Left lung (tissue), 10 donors: ENCODE data around the gene MADD. TPM values are rescaled to one million over a fixed set of nuclear protein-coding genes. Genes with fewer than 3 reads are reported as not detected.

Experiments used
- ATAC-seq: fragments of 200-7000 bp; cut with Tn5 transposase; one replicate; pipeline ENCODE4 v1.9.1; 2020; ENCODE audit warnings: moderate library complexity
- DNase-seq, 4 donors: peaks; one replicate each; pipeline ENCODE4 v3.0.0-alpha.2; 2013 to 2020
- H3K27ac ChIP-seq, 2 donors: fragments of 200-600 bp; sonication (generic) in 1 of 2; one replicate each; pipeline versions ENCODE4 v1.5.0 to v1.8.0; 2020 to 2021
- H3K27me3 ChIP-seq, 2 donors: fragments of 200-600 bp; sonication (generic) in 1 of 2; one replicate each; pipeline versions ENCODE4 v1.5.0 to v1.8.0; 2020 to 2021
- H3K36me3 ChIP-seq, 2 donors: fragments of 200-600 bp; sonication (generic) in 1 of 2; one replicate each; pipeline versions ENCODE4 v1.5.0 to v1.8.0; 2020 to 2021
- H3K4me1 ChIP-seq, 2 donors: fragments of 200-600 bp; one replicate each; pipeline ENCODE4 v1.8.0; 2021
- H3K4me3 ChIP-seq, 2 donors: fragments of 200-600 bp; sonication (generic) in 1 of 2; one replicate each; pipeline versions ENCODE4 v1.5.0 to v1.8.0; 2020 to 2021; ENCODE audit warnings: mild to moderate bottlenecking in 1 of 2
- H3K9me3 ChIP-seq, 2 donors: fragments of 200-600 bp; sonication (generic) in 1 of 2; one replicate each; pipeline versions ENCODE4 v1.5.0 to v1.8.0; 2020 to 2021
- intact Hi-C, 2 donors: fragments of 100-400 bp; cut with DNase I; formaldehyde crosslinking; loops; one replicate each; pipeline versions ENCODE4 v1.11.2 to v1.14.2; 2022
- polyA plus RNA-seq, 6 donors: library from polyadenylated mRNA; unstranded; fragments of 120-200 nt; gene quantifications; one replicate each; pipeline ENCODE4 v1.2.1, GENCODE V29; 2013; ENCODE audit not compliant: insufficient read length in 6 of 6
- total RNA-seq, 2 donors: library from RNA; stranded (reverse); fragmentation: NEBNext Ultra II Directional; extraction: Animal tissue kit (Norgen Biotek cat#: 25700); gene quantifications; one replicate each; pipeline ENCODE4 v1.2.1, GENCODE V29; 2021
- TF ChIP-seq, protein P1 (sequence below), 2 donors: fragments of 200-600 bp; sonication (generic) in 1 of 2; IDR thresholded peaks; one replicate each; pipeline versions ENCODE4 v1.5.0 to v1.8.0; 2021; ENCODE audit warnings: antibody characterized with exemption in 2 of 2
- donor health status: DM: no; HTN: yes; CAD: no.
- donor health status: DM: no; HTN: no; CAD: no.

Gene MADD
- total and polyA plus RNA-seq, 8 donors = 33.0 to 53.8 (median 51.9) TPM

- TF ChIP-seq, protein P1, sequence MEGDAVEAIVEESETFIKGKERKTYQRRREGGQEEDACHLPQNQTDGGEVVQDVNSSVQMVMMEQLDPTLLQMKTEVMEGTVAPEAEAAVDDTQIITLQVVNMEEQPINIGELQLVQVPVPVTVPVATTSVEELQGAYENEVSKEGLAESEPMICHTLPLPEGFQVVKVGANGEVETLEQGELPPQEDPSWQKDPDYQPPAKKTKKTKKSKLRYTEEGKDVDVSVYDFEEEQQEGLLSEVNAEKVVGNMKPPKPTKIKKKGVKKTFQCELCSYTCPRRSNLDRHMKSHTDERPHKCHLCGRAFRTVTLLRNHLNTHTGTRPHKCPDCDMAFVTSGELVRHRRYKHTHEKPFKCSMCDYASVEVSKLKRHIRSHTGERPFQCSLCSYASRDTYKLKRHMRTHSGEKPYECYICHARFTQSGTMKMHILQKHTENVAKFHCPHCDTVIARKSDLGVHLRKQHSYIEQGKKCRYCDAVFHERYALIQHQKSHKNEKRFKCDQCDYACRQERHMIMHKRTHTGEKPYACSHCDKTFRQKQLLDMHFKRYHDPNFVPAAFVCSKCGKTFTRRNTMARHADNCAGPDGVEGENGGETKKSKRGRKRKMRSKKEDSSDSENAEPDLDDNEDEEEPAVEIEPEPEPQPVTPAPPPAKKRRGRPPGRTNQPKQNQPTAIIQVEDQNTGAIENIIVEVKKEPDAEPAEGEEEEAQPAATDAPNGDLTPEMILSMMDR (IDR thresholded peaks at IDR 0.05) = no peak
- Histone ChIP-seq H3K9me3 (no peaks in the 10 kb centered on the region), H3K27ac (peak overlapping the region in 1 of 2 donors; percentile 19), H3K36me3 (peaks cover 3 to 24% of the 10 kb centered on the region in 2 donors), H3K4me1 (peaks cover 16 to 42% of the 10 kb centered on the region in 2 donors), H3K4me3 (peak overlapping the region in 1 of 2 donors; percentile 76), H3K27me3 (no peaks in the 10 kb centered on the region)
- intact Hi-C loops = no loop called here
- ATAC-seq (no peak), DNase-seq (no peak)
These were observed 1.4 kb downstream of the MADD start for GRCh38 chr11:47271328-47271727.

DNA sequence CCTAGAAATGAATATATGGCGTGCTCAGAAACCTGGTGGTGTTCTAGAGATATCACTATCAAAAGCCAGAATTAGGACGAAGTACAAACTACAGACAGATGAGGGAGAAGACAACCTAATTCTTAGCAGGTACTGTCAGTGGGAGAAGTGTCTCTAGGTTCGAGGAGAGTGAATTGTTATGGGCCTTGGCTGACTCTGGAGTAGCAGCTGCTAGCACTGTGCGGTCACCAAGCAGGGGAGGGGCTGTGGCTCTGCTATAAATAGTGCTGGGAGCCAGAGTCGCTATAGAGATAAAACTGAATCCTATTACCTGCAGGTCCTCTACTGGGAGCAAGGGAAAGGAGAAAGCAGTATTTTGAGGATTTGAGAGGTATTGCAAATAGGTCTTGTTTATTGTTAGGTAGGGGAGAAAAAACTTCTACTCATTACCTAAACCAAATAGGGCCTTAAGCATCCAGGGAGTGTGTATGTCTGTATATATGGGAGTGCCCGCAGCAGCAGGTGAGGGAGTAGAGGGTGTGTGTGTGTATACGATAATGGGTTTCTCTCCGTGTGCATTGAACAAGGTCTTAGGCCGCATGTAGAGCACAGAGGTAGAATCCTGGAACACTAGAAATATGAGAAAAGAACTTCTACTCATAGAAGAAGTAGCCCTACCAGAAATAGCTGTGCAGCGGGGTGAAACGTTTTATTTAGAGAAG is 2.2 kb downstream of the MADD start:
- H3K27me3 ChIP-seq = no peaks in the 10 kb centered on the region
- TF ChIP-seq, protein P1 (IDR thresholded peaks at IDR 0.05) = no peak
- DNase-seq = peak in 1 of 4 donors; percentile 30
- peaks cover 16 to 42% of the 10 kb centered on the region in 2 donors for H3K4me1 ChIP-seq
- no peaks in the 10 kb centered on the region for H3K9me3 ChIP-seq
- H3K4me3 ChIP-seq = no peak overlapping the region
- intact Hi-C loops = no loop called here
- no peak for ATAC-seq
- no peak overlapping the region for H3K27ac ChIP-seq
- peaks cover 3 to 32% of the 10 kb centered on the region in 2 donors for H3K36me3 ChIP-seq

DNA sequence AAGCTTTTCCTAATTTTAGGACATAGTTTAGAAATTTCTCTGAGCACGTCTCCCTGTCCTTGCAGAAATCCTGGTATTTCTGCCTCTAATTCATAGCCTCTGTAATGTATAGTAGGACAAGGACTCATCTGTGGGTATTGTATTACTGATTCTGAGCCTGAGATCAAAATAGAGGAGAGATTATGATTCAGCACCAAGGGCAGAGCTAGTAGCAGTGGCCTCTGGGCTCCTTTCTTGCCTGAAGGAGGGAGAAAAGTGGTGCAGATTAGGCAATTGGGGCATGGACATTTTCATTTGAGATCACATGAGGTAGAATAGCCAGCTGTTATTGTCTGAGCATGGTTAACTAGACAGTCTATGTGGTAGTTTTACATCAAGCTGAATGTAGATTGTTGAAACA is 2.8 kb downstream of the MADD start:
- ATAC-seq = no peak
- intact Hi-C loops = no loop called here
- no peak overlapping the region for H3K27ac ChIP-seq
- no peaks in the 10 kb centered on the region for H3K27me3 ChIP-seq
- DNase-seq = no peak
- H3K36me3 ChIP-seq = peaks cover 3 to 38% of the 10 kb centered on the region in 2 donors
- no peak overlapping the region for H3K4me3 ChIP-seq
- H3K4me1 ChIP-seq = peaks cover 16 to 39% of the 10 kb centered on the region in 2 donors
- H3K9me3 ChIP-seq = no peaks in the 10 kb centered on the region
- TF ChIP-seq, protein P1 (IDR thresholded peaks at IDR 0.05) = no peak

- H3K36me3 ChIP-seq = peaks cover 3 to 57% of the 10 kb centered on the region in 2 donors
- no peak overlapping the region for H3K27ac ChIP-seq
- TF ChIP-seq, protein P1 (IDR thresholded peaks at IDR 0.05) = no peak
- intact Hi-C loops = no loop called here
- H3K4me1 ChIP-seq = peaks cover 6 to 28% of the 10 kb centered on the region in 2 donors
- ATAC-seq (no peak), DNase-seq (no peak)
- H3K4me3 ChIP-seq = no peak overlapping the region
- no peaks in the 10 kb centered on the region for H3K27me3 ChIP-seq
- H3K9me3 ChIP-seq = no peaks in the 10 kb centered on the region
These were observed 4.7 kb downstream of the MADD start for GRCh38 chr11:47274495-47275235.

DNA sequence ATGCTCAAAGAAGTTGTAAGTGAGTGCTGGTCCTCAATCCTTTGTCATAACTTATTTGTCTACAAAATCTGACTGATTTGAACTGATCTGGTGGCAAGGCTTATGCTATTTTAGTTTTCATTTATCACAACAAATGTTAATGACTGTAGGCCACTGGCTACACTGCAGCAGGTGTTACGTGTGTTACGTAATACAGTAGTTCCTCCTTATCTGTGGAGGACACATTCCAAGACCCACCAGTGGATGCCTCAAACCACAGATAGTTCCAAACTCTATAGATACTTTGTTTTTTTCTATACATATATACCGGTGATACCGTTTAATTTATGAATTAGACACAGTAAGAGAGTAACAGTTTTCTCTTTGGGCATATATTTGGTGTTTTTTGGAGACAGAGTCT is 7.0 kb downstream of the MADD start:
- peak overlapping the region in 1 of 2 donors; percentile 42 for H3K27ac ChIP-seq
- peaks cover 0 to 12% of the 10 kb centered on the region in 2 donors for H3K4me1 ChIP-seq
- no peak for DNase-seq
- intact Hi-C loops = no loop called here
- H3K4me3 ChIP-seq = no peak overlapping the region
- no peak for ATAC-seq
- no peaks in the 10 kb centered on the region for H3K9me3 ChIP-seq
- TF ChIP-seq, protein P1 (IDR thresholded peaks at IDR 0.05) = no peak
- no peaks in the 10 kb centered on the region for H3K27me3 ChIP-seq
- H3K36me3 ChIP-seq = peaks cover 3 to 80% of the 10 kb centered on the region in 2 donors
